Epidermal melanocyte (primary cell): Measurements from ENCODE around the gene ABCA5.

Source experiments
- DNase-seq: peaks from one replicate; pipeline ENCODE4 v3.0.0; 2011; ENCODE audit warnings: low spot score; ENCODE audit not compliant: insufficient read length

Gene ABCA5

GRCh38 chr17:69327060-69327831, at the start of gene ABCA5:
Gene ABCA5 (minus strand): TSS chr17:69327133. CDS start chr17:69314415, 12,718 bp downstream.
- peak; percentile 78 for DNase-seq

- no peak for DNase-seq
Observed at GRCh38 chr17:69375229-69375628, 48.3 kb upstream of the ABCA5 start.

GRCh38 chr17:69373069-69373468, 46.1 kb upstream of the ABCA5 start:
- no peak for DNase-seq

GRCh38 chr17:69367298-69367697, 40.4 kb upstream of the ABCA5 start:
- DNase-seq = no peak

GRCh38 chr17:69363488-69364210, 36.7 kb upstream of the ABCA5 start:
- DNase-seq = no peak

GRCh38 chr17:69361156-69361555, 34.2 kb upstream of the ABCA5 start:
- DNase-seq = no peak

- DNase-seq = no peak
Observed at GRCh38 chr17:69358688-69359596, 32.0 kb upstream of the ABCA5 start.

GRCh38 chr17:69357701-69358100, 30.8 kb upstream of the ABCA5 start:
- no peak for DNase-seq

GRCh38 chr17:69356625-69357024, 29.7 kb upstream of the ABCA5 start:
- DNase-seq = no peak

GRCh38 chr17:69350911-69351310, 24.0 kb upstream of the ABCA5 start:
- DNase-seq = no peak

GRCh38 chr17:69348429-69348828, 21.5 kb upstream of the ABCA5 start:
- no peak for DNase-seq

- no peak for DNase-seq
Observed at GRCh38 chr17:69346766-69347165, 19.8 kb upstream of the ABCA5 start.

GRCh38 chr17:69344939-69345338, 18.0 kb upstream of the ABCA5 start:
- no peak for DNase-seq

GRCh38 chr17:69342896-69343644, 16.1 kb upstream of the ABCA5 start:
- DNase-seq = no peak

GRCh38 chr17:69339937-69340336, 13.0 kb upstream of the ABCA5 start:
- DNase-seq = no peak

GRCh38 chr17:69336996-69337395, 10.1 kb upstream of the ABCA5 start:
- DNase-seq = no peak

- DNase-seq = no peak
Observed at GRCh38 chr17:69336580-69336979, 9.6 kb upstream of the ABCA5 start.

GRCh38 chr17:69335058-69335457, 8.1 kb upstream of the ABCA5 start:
- DNase-seq = peak; percentile 38

GRCh38 chr17:69333561-69333960, 6.6 kb upstream of the ABCA5 start:
- DNase-seq = no peak

GRCh38 chr17:69331756-69332155, 4.8 kb upstream of the ABCA5 start:
- no peak for DNase-seq
